PC-3 (cell line): ENCODE measurements around the gene SLTM. TPM values are rescaled to one million over a fixed set of nuclear protein-coding genes. Genes with fewer than 3 reads are reported as not detected.
"Not testable (repeated sequence)": the region's sequence is repeated elsewhere in the genome, so short reads cannot be mapped to it uniquely, and the experiment has no call there.

Experiments used
- ATAC-seq: fragments of 200-7000 bp; cut with Tn5 transposase; 2 replicates; pipeline ENCODE4 v1.9.1; 2020; ENCODE audit warnings: mild to moderate bottlenecking, moderate library complexity
- BruUV-seq: library from RNA; stranded (reverse); fragments of 400-500 nt; replicated peaks from 2 replicates; lab custom pipeline; 2021; lab: Mats Ljungman, UMichigan
- CTCF ChIA-PET: fragments of 300-600 bp; sonication (Branson Sonifier 250); formaldehyde crosslinking; loops from one replicate; lab custom pipeline; 2022; ENCODE audit warnings: antibody characterized with exemption; lab: Charles Lee
- POLR2A ChIA-PET: fragments of 300-600 bp; sonication (Branson Sonifier 250); formaldehyde crosslinking; loops from one replicate; lab custom pipeline; 2022; ENCODE audit warnings: antibody characterized with exemption; ENCODE audit not compliant: unreplicated experiment; lab: Charles Lee
- DNase-seq: peaks from one replicate; pipeline ENCODE4 v3.0.0-alpha.2; 2015
- H2AFZ ChIP-seq: fragments of 300-600 bp; sonication (generic); 2 replicates; pipeline ENCODE4 v1.6.0; 2016; ENCODE audit warnings: antibody characterized with exemption, low read length
- H3F3A ChIP-seq: fragments of 300-600 bp; sonication (generic); one replicate; pipeline ENCODE4 v1.6.0; 2017; ENCODE audit warnings: antibody characterized with exemption, low read length, control low read depth, mild to moderate bottlenecking; ENCODE audit not compliant: unreplicated experiment
- H3K27ac ChIP-seq: fragments of 300-600 bp; sonication (generic); 2 replicates; pipeline ENCODE4 v1.5.1; 2016; ENCODE audit warnings: mild to moderate bottlenecking, low read length
- H3K27me3 ChIP-seq: fragments of 300-600 bp; sonication (generic); 2 replicates; pipeline ENCODE4 v1.6.1; 2016; ENCODE audit warnings: low read length, mixed read lengths
- H3K36me3 ChIP-seq: fragments of 300-600 bp; sonication (generic); 2 replicates; pipeline ENCODE4 v1.6.1; 2016; ENCODE audit warnings: low read depth, mixed run types, low read length, mixed read lengths
- H3K4me1 ChIP-seq: fragments of 300-600 bp; sonication (generic); 2 replicates; pipeline ENCODE4 v1.5.1; 2016; ENCODE audit warnings: low read length; ENCODE audit not compliant: insufficient read depth
- H3K4me2 ChIP-seq: fragments of 300-600 bp; sonication (generic); 2 replicates; pipeline ENCODE4 v1.6.0; 2016; ENCODE audit warnings: low read length
- H3K4me3 ChIP-seq: fragments of 300-600 bp; sonication (generic); 2 replicates; pipeline ENCODE4 v1.5.1; 2016; ENCODE audit warnings: mild to moderate bottlenecking, low read length, mixed read lengths
- H3K79me2 ChIP-seq: fragments of 300-600 bp; sonication (generic); 2 replicates; pipeline ENCODE4 v1.6.1; 2017; ENCODE audit warnings: low read length, mixed read lengths
- H3K9ac ChIP-seq: fragments of 300-600 bp; sonication (generic); 2 replicates; pipeline ENCODE4 v1.6.0; 2016; ENCODE audit warnings: mild to moderate bottlenecking, low read length
- H3K9me2 ChIP-seq: fragments of 300-600 bp; sonication (generic); replicated peaks from 2 replicates; pipeline ENCODE4 v1.6.1; 2016; ENCODE audit warnings: mixed run types, low read length, mixed read lengths
- H3K9me3 ChIP-seq: fragments of 300-600 bp; sonication (generic); 2 replicates; pipeline ENCODE4 v1.6.1; 2016; ENCODE audit warnings: low read length, mixed read lengths
- H4K20me1 ChIP-seq: fragments of 300-600 bp; sonication (generic); 2 replicates; pipeline ENCODE4 v1.6.1; 2016; ENCODE audit warnings: low read length, mixed read lengths
- CTCF ChIP-seq: fragments of 300-600 bp; sonication (generic); conservative IDR thresholded peaks from 2 replicates; pipeline ENCODE4 v1.5.1; 2017; ENCODE audit warnings: antibody characterized with exemption, low read depth, mild to moderate bottlenecking, low read length
- EZH2 ChIP-seq: fragments of 300-600 bp; sonication (generic); IDR thresholded peaks from one replicate; pipeline ENCODE4 v1.6.1; 2017; ENCODE audit warnings: antibody characterized with exemption, mild to moderate bottlenecking, low read length; ENCODE audit not compliant: unreplicated experiment
- EZH2phosphoT487 ChIP-seq: fragments of 300-600 bp; sonication (generic); IDR thresholded peaks from 2 replicates; pipeline ENCODE4 v1.6.1; 2018; ENCODE audit warnings: mild to moderate bottlenecking, antibody characterized with exemption, low read length, borderline replicate concordance
- intact Hi-C: fragments of 100-400 bp; cut with micrococcal nuclease; formaldehyde crosslinking; loops from 2 replicates; pipeline ENCODE4 v1.9.0; 2023
- total RNA-seq: library from RNA; depleted of rRNA; stranded (reverse); fragments of >200 nt; gene quantifications from 2 replicates; pipeline ENCODE4 v1.2.3, GENCODE V29; 2014

The SLTM gene
- total RNA-seq, 1 experiment from 2014 or later, result 103 TPM

GRCh38 chr15:58921267-58921790, 12.2 kb downstream of the SLTM start:
- intact Hi-C loops, result no loop called here
- H3K4me1 ChIP-seq, result no peaks in the 10 kb centered on the region
- no peak overlapping the region for H3K4me3 ChIP-seq
- DNase-seq (no peak), ATAC-seq (no peak)
- no peak overlapping the region for H3K4me2 ChIP-seq
- POLR2A ChIA-PET, result no interaction called here
- no TSS peak for BruUV-seq
- H4K20me1 ChIP-seq, result 0 out of 2 replicates have a peak, but pooled peaks cover 3% of the 10 kb centered on the region
- peaks cover 11% of the 10 kb centered on the region; the same call in 1 of the 2 replicates for H3K36me3 ChIP-seq
- H3K27ac ChIP-seq, result no peak overlapping the region
- H2AFZ ChIP-seq, result no peak overlapping the region
- H3K27me3 ChIP-seq, result no peaks in the 10 kb centered on the region
- no peak overlapping the region for H3K9ac ChIP-seq
- CTCF ChIA-PET, result no interaction called here
- peaks cover 83% of the 10 kb centered on the region for H3K79me2 ChIP-seq
- TF ChIP-seq CTCF (no peak), EZH2phosphoT487 (no peak), EZH2 (no peak)
- H3F3A ChIP-seq, result no peaks in the 10 kb centered on the region
- H3K9me2 ChIP-seq, result no peaks in the 10 kb centered on the region
- H3K9me3 ChIP-seq, result no peaks in the 10 kb centered on the region

- H3K4me2 ChIP-seq, ATAC-seq, intact Hi-C loops, H3K4me1 ChIP-seq, H3F3A ChIP-seq, DNase-seq, CTCF ChIA-PET, H3K9ac ChIP-seq, H3K9me3 ChIP-seq, H2AFZ ChIP-seq, POLR2A ChIA-PET, H3K27me3 ChIP-seq, H3K9me2 ChIP-seq, H4K20me1 ChIP-seq, H3K36me3 ChIP-seq, H3K27ac ChIP-seq, BruUV-seq, H3K4me3 ChIP-seq: not testable (repeated sequence)
- peaks cover 74% of the 10 kb centered on the region for H3K79me2 ChIP-seq
These were observed 13.0 kb downstream of the SLTM start for GRCh38 chr15:58920447-58920846.

- Histone ChIP-seq H3K9me3 (no peaks in the 10 kb centered on the region), H3K27ac (no peak overlapping the region), H3K9me2 (no peaks in the 10 kb centered on the region), H4K20me1 (0 out of 2 replicates have a peak, but pooled peaks cover 3% of the 10 kb centered on the region), H3K36me3 (peaks cover 15% of the 10 kb centered on the region), H3K4me3 (no peak overlapping the region), H2AFZ (no peak overlapping the region), H3K4me1 (no peaks in the 10 kb centered on the region), H3K79me2 (peaks cover 63% of the 10 kb centered on the region), H3F3A (no peaks in the 10 kb centered on the region), H3K4me2 (no peak overlapping the region), H3K27me3 (no peaks in the 10 kb centered on the region), H3K9ac (no peak overlapping the region)
- no TSS peak for BruUV-seq
- TF ChIP-seq EZH2phosphoT487, result no peak
- no peak for TF ChIP-seq EZH2
- no peak for TF ChIP-seq CTCF
- ATAC-seq, result no peak
- POLR2A ChIA-PET, result no interaction called here
- CTCF ChIA-PET, result no interaction called here
- no peak for DNase-seq
- intact Hi-C loops, result no loop called here
These were observed 14.2 kb downstream of the SLTM start for GRCh38 chr15:58919232-58919631.
